GM12872 (cell line): ENCODE measurements around the gene FPR3.

Source experiments
- CTCF ChIP-seq: IDR thresholded peaks from 3 replicates; pipeline ENCODE4 v1.5.1; 2011; ENCODE audit warnings: low read depth, mild to moderate bottlenecking, low read length, moderate library complexity; ENCODE audit not compliant: insufficient read depth

The FPR3 gene

GRCh38 chr19:51794885-51795490 is at the start of gene FPR3:
TSS of gene FPR3 (plus strand) at chr19:51795157. CDS start at chr19:51823749, 28,592 bp downstream.
- TF ChIP-seq CTCF: no peak

GRCh38 chr19:51746731-51747130 is 48.2 kb upstream of the FPR3 start:
- no peak for TF ChIP-seq CTCF

- TF ChIP-seq CTCF: no peak
Observed at GRCh38 chr19:51749979-51750378, 45.0 kb upstream of the FPR3 start.

GRCh38 chr19:51750400-51751094 is 44.4 kb upstream of the FPR3 start:
- TF ChIP-seq CTCF: no peak

GRCh38 chr19:51751655-51752054 is 43.3 kb upstream of the FPR3 start, which contains the start of gene FPR1:
TSS of gene FPR1 (minus strand) at chr19:51751878. CDS start at chr19:51746994, 4,884 bp downstream.
- TF ChIP-seq CTCF: no peak

- TF ChIP-seq CTCF: no peak
Observed at GRCh38 chr19:51754109-51754508, 40.8 kb upstream of the FPR3 start.

- no peak for TF ChIP-seq CTCF
Observed at GRCh38 chr19:51754770-51755169, 40.2 kb upstream of the FPR3 start.
